HEK293 (cell line): ENCODE data around the gene ALKBH3.

Source experiments
- CTCF ChIA-PET: fragments of 350-600 bp; formaldehyde crosslinking; extraction: SDS; loops from one replicate; lab custom pipeline; 2021; ENCODE audit warnings: antibody characterized with exemption; lab: Yijun Ruan, JAX
- POLR2A ChIA-PET: fragments of 300-600 bp; formaldehyde crosslinking; extraction: SDS; loops from one replicate; lab custom pipeline; 2020; ENCODE audit warnings: antibody characterized with exemption, inconsistent platforms; lab: Yijun Ruan, JAX
- H3K27ac ChIP-seq: fragments of 200-500 bp; sonication (Bioruptor generic); 2 replicates; pipeline ENCODE4 v1.5.1; 2014; ENCODE audit warnings: low read depth, low read length, control low read depth, inconsistent platforms; ENCODE audit errors: extremely low read depth
- H3K36me3 ChIP-seq, 2 experiments: fragments of 200-500 bp in 1 of 2; sonication (Bioruptor generic) in 1 of 2; 1 replicate in 1 of 2; 2 replicates in 1 of 2; pipeline ENCODE4 v1.5.1; 2014 to 2017; ENCODE audit warnings: inconsistent platforms in 2 of 2, low read length in 2 of 2; ENCODE audit not compliant: control insufficient read depth in 2 of 2, insufficient read depth in 1 of 2
- H3K4me1 ChIP-seq: fragments of 200-500 bp; sonication (Bioruptor generic); 2 replicates; pipeline ENCODE4 v1.5.1; 2014; ENCODE audit warnings: mild to moderate bottlenecking, low read length, inconsistent platforms; ENCODE audit not compliant: control insufficient read depth, insufficient read depth
- H3K4me3 ChIP-seq: 2 replicates; pipeline ENCODE4 v1.5.1; 2011; ENCODE audit warnings: low read depth, mild to moderate bottlenecking, control low read depth, low read length, moderate library complexity
- H3K9me3 ChIP-seq: fragments of 200-500 bp; sonication (Bioruptor generic); 2 replicates; pipeline ENCODE4 v1.5.1; 2014; ENCODE audit warnings: low read depth, low read length, inconsistent platforms; ENCODE audit not compliant: control insufficient read depth, insufficient read depth
- GLIS1 ChIP-seq: fragments of 450-650 bp; formaldehyde crosslinking; IDR thresholded peaks from 2 replicates; pipeline ENCODE4 v1.5.1; 2016; ENCODE audit warnings: missing biosample characterization, missing genetic modification characterization
- PATZ1 ChIP-seq: fragments of 450-650 bp; formaldehyde crosslinking; IDR thresholded peaks from 2 replicates; pipeline ENCODE4 v1.5.1; 2016; ENCODE audit warnings: missing biosample characterization, missing genetic modification characterization
- SP7 ChIP-seq: fragments of 450-650 bp; formaldehyde crosslinking; IDR thresholded peaks from 2 replicates; pipeline ENCODE4 v1.5.1; 2016; ENCODE audit warnings: missing biosample characterization, missing genetic modification characterization
- ZBTB11 ChIP-seq: fragments of 450-650 bp; formaldehyde crosslinking; conservative IDR thresholded peaks from 2 replicates; pipeline ENCODE4 v1.5.1; 2016; ENCODE audit warnings: low read depth, missing biosample characterization, missing genetic modification characterization
- ZBTB17 ChIP-seq: fragments of 450-650 bp; formaldehyde crosslinking; IDR thresholded peaks from 2 replicates; pipeline ENCODE4 v1.5.1; 2016; ENCODE audit warnings: missing biosample characterization, missing genetic modification characterization
- ZBTB21 ChIP-seq: fragments of 450-650 bp; formaldehyde crosslinking; IDR thresholded peaks from 2 replicates; pipeline ENCODE4 v1.5.1; 2017; ENCODE audit warnings: missing biosample characterization, missing genetic modification characterization
- ZBTB6 ChIP-seq: fragments of 450-650 bp; formaldehyde crosslinking; IDR thresholded peaks from 2 replicates; pipeline ENCODE4 v1.5.1; 2017; ENCODE audit warnings: missing biosample characterization, missing genetic modification characterization
- ZNF16 ChIP-seq: fragments of 450-650 bp; formaldehyde crosslinking; IDR thresholded peaks from 2 replicates; pipeline ENCODE4 v1.5.1; 2016; ENCODE audit warnings: low read depth, missing biosample characterization, missing genetic modification characterization
- ZNF24 ChIP-seq: fragments of 450-650 bp; formaldehyde crosslinking; IDR thresholded peaks from 2 replicates; pipeline ENCODE4 v1.5.1; 2016; ENCODE audit warnings: missing biosample characterization, missing genetic modification characterization
- ZNF26 ChIP-seq: fragments of 450-650 bp; formaldehyde crosslinking; IDR thresholded peaks from 2 replicates; pipeline ENCODE4 v1.5.1; 2016; ENCODE audit warnings: missing biosample characterization, missing genetic modification characterization
- ZNF311 ChIP-seq: fragments of 450-650 bp; formaldehyde crosslinking; IDR thresholded peaks from 2 replicates; pipeline ENCODE4 v1.5.1; 2017; ENCODE audit warnings: missing biosample characterization, missing genetic modification characterization, borderline replicate concordance
- ZNF366 ChIP-seq: fragments of 450-650 bp; formaldehyde crosslinking; conservative IDR thresholded peaks from 2 replicates; pipeline ENCODE4 v1.5.1; 2016; ENCODE audit warnings: missing biosample characterization, missing genetic modification characterization
- ZNF394 ChIP-seq: fragments of 450-650 bp; formaldehyde crosslinking; IDR thresholded peaks from 2 replicates; pipeline ENCODE4 v1.5.1; 2016; ENCODE audit warnings: missing biosample characterization, missing genetic modification characterization, mild to moderate bottlenecking, moderate library complexity, borderline replicate concordance
- ZNF404 ChIP-seq: fragments of 450-650 bp; formaldehyde crosslinking; IDR thresholded peaks from 2 replicates; pipeline ENCODE4 v1.5.1; 2017; ENCODE audit warnings: missing biosample characterization, missing genetic modification characterization
- ZNF433 ChIP-seq: fragments of 450-650 bp; formaldehyde crosslinking; IDR thresholded peaks from 2 replicates; pipeline ENCODE4 v1.5.1; 2016; ENCODE audit warnings: missing biosample characterization, missing genetic modification characterization, low read depth
- ZNF48 ChIP-seq: fragments of 450-650 bp; formaldehyde crosslinking; IDR thresholded peaks from 2 replicates; pipeline ENCODE4 v1.5.1; 2016; ENCODE audit warnings: missing biosample characterization, missing genetic modification characterization
- ZNF513 ChIP-seq: fragments of 450-650 bp; IDR thresholded peaks from 2 replicates; pipeline ENCODE4 v1.5.1; 2018; ENCODE audit warnings: missing biosample characterization, missing genetic modification characterization
- ZNF560 ChIP-seq: fragments of 450-650 bp; formaldehyde crosslinking; IDR thresholded peaks from 2 replicates; pipeline ENCODE4 v1.5.1; 2017; ENCODE audit warnings: missing biosample characterization, missing genetic modification characterization, borderline replicate concordance
- ZNF658 ChIP-seq: fragments of 450-650 bp; formaldehyde crosslinking; IDR thresholded peaks from 2 replicates; pipeline ENCODE4; 2016; ENCODE audit warnings: missing biosample characterization, missing genetic modification characterization
- ZNF677 ChIP-seq: fragments of 450-650 bp; IDR thresholded peaks from 2 replicates; pipeline ENCODE4 v1.5.0; 2018; ENCODE audit warnings: missing biosample characterization, mild to moderate bottlenecking, missing genetic modification characterization, moderate library complexity
- ZSCAN23 ChIP-seq: fragments of 450-650 bp; formaldehyde crosslinking; IDR thresholded peaks from 2 replicates; pipeline ENCODE4 v1.5.1; 2016; ENCODE audit warnings: missing biosample characterization, missing genetic modification characterization
- ZSCAN5A ChIP-seq: fragments of 450-650 bp; formaldehyde crosslinking; IDR thresholded peaks from 2 replicates; pipeline ENCODE4 v1.5.1; 2016; ENCODE audit warnings: missing biosample characterization, missing genetic modification characterization
- ZXDB ChIP-seq: fragments of 450-650 bp; formaldehyde crosslinking; IDR thresholded peaks from 2 replicates; pipeline ENCODE4 v1.5.1; 2016; ENCODE audit warnings: missing biosample characterization, missing genetic modification characterization

Gene ALKBH3

GRCh38 chr11:43830928-43831440 lies 49.6 kb upstream of the ALKBH3 start:
- Histone ChIP-seq H3K4me1 (peaks cover 6% of the 10 kb centered on the region), H3K9me3 (no peaks in the 10 kb centered on the region), H3K27ac (no peak overlapping the region), H3K4me3 (no peak overlapping the region), H3K36me3 (peaks cover 0 to 3% of the 10 kb centered on the region in 2 experiments; a peak in 1 of 3 replicates)
- ChIA-PET POLR2A (interaction anchor here (1.4 kb wide), 1 partner anchor 235 kb away, joined by 6 read pairs; the partner anchor contains the start of gene ACCS), CTCF (interaction anchor here (0.6 to 10.8 kb wide), 4 partner anchors 19 to 263 kb away, joined by 3 to 122 read pairs (median 4); no protein-coding TSS in a partner anchor)
- TF ChIP-seq ZBTB21 (tag by site-specific recombination) (no peak), ZNF16 (tag by site-specific recombination) (no peak), ZSCAN5A (tag by site-specific recombination) (no peak), ZNF394 (tag by site-specific recombination) (peak; percentile 48; the same call in 1 of the 2 replicates), ZNF658 (tag by site-specific recombination) (no peak), ZBTB11 (tag by site-specific recombination) (no peak), ZBTB6 (tag by site-specific recombination) (no peak), ZNF677 (tag by site-specific recombination) (no peak), ZNF404 (tag by site-specific recombination) (no peak), SP7 (tag by site-specific recombination) (peak; percentile 80), PATZ1 (tag by site-specific recombination) (no peak), ZXDB (0 out of 2 replicates have a peak, but pooled peaks have one; percentile 22), ZNF433 (tag by site-specific recombination) (no peak), ZNF513 (tag by site-specific recombination) (no peak), ZNF26 (tag by site-specific recombination) (no peak), ZBTB17 (peak; percentile 87), ZNF311 (no peak), ZNF48 (tag by site-specific recombination) (no peak), GLIS1 (tag by site-specific recombination) (peak; percentile 12; the same call in 1 of the 2 replicates), ZNF24 (peak; percentile 44; the same call in 1 of the 2 replicates), ZSCAN23 (tag by site-specific recombination) (no peak), ZNF366 (tag by site-specific recombination) (peak; percentile 70), ZNF560 (tag by site-specific recombination) (no peak)
